GM19240 (cell line): ENCODE data around the gene NSG1.
"Not testable (repeated sequence)": the region's sequence is repeated elsewhere in the genome, so short reads cannot be mapped to it uniquely, and the experiment has no call there.

Experiments
- DNase-seq: peaks from one replicate; pipeline ENCODE4 v3.0.0; 2011; ENCODE audit warnings: low spot score; ENCODE audit not compliant: insufficient read length

NSG1 gene

GRCh38 chr4:4465238-4465637 lies 78.3 kb downstream of the NSG1 start:
- DNase-seq: not testable (repeated sequence)
